ENCODE measurements around the gene PARD6A.

The PARD6A gene

GRCh38 chr16:67675999-67676398, 15.2 kb downstream of the PARD6A start:
- H3K4me3 ChIP-seq (ENCODE audit: low read depth, low read length): no peak overlapping the region
- TF ChIP-seq CTCF (IDR thresholded peaks at IDR 0.05; ENCODE audit: control insufficient read depth, extremely low read depth, insufficient read depth): no peak
- DNase-seq (ENCODE audit: low read depth): no peak

DNA sequence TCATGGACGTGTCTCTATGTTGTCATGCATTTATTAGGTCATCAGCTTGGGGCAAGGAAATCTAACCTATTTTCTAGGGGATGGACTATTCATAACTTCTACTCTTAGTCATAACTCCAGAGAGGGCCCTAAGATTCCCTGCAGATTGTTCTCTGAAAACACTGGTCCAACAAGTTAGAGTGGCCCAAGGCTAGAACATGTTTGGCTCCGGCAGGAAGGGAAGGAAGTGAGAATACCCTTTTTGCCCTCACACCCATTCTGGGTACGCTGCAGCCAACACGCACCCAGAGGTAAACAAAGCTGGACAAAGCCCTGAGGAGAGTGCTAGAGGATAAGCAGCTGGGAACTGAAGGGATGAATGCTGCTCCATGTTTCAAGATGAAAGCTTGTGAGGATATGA, 15.8 kb downstream of the PARD6A start:
- DNase-seq (ENCODE audit: low read depth): peak; percentile 67
- peak; percentile 23 for TF ChIP-seq CTCF (IDR thresholded peaks at IDR 0.05; ENCODE audit: control insufficient read depth, extremely low read depth, insufficient read depth)
- H3K4me3 ChIP-seq (ENCODE audit: low read depth, low read length): no peak overlapping the region

DNA sequence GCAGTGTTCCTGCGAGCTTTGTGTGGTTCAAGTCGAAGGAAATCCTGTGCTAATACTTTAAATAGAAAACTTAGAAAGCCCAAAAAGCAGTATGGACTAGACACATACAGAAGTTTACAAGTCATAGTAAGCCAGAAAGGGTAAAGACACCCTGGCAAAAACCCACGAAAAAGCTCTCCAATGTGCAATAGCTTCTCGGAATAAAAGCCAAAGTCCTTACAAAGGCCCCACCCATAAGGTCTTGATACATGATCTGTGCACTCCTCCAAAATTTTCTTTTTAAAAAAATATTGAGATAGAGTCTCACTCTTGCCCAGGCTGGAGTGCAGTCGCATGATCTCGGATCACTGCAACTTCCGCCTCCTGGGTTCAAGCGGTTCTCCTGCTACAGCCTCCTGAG, 16.2 kb downstream of the PARD6A start:
- no peak overlapping the region for H3K4me3 ChIP-seq (ENCODE audit: low read depth, low read length)
- DNase-seq (ENCODE audit: low read depth): no peak
- no peak for TF ChIP-seq CTCF (IDR thresholded peaks at IDR 0.05; ENCODE audit: control insufficient read depth, extremely low read depth, insufficient read depth)

DNA sequence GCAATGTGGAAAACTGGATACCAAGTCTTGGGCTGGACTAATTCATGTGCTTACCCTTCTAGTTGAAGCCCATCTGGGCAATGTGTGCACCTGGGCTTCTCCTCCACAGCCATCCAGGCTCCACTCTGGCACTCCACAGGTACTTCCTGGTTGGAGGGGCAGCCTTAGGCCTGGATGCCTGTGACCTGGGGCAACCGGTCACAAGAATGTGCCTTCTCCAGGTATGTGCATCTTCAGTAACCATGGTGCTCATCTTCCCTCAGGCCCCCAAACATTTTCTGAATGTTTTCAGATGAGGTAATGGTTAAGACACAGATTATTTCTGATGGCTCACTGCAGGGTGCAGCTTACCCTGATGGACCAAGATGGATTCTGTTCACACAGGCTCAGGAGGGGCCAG, 17.0 kb downstream of the PARD6A start:
- no peak overlapping the region for H3K4me3 ChIP-seq (ENCODE audit: low read depth, low read length)
- no peak for DNase-seq (ENCODE audit: low read depth)
- TF ChIP-seq CTCF (IDR thresholded peaks at IDR 0.05; ENCODE audit: control insufficient read depth, extremely low read depth, insufficient read depth): no peak

DNA sequence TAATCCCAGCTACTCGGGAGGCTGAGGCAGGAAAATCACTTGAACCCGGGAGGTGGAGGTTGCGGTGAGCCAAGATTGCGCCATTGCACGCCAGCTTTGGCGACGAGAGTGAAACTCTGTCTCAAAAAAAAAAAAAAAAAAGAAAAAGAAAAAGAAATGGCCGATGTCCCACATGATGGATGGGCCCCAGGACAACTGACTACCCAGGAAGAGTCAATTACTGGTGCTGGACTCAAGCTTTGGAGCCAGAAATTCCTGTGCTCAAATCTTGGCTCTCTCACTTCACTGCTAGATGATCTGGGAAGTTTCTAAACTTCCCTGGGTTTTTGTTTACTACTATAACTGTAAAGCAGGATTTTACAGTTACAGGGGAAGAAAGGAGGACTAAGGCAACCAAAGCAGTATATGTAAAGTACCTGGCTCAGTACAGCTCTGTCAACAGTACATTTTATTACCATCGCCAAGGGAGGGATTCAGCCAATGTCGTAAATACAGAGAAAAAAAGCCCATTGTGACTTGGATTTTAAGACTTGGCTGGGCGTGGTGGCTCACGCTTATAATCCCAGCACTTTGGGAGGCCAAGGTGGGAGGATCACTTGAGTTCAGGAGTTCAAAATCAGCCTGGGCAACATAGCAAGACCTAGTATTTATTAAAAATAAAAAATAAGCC, 17.7 kb downstream of the PARD6A start:
- TF ChIP-seq CTCF (IDR thresholded peaks at IDR 0.05; ENCODE audit: control insufficient read depth, extremely low read depth, insufficient read depth): no peak
- peak; percentile 96 for DNase-seq (ENCODE audit: low read depth)

DNA sequence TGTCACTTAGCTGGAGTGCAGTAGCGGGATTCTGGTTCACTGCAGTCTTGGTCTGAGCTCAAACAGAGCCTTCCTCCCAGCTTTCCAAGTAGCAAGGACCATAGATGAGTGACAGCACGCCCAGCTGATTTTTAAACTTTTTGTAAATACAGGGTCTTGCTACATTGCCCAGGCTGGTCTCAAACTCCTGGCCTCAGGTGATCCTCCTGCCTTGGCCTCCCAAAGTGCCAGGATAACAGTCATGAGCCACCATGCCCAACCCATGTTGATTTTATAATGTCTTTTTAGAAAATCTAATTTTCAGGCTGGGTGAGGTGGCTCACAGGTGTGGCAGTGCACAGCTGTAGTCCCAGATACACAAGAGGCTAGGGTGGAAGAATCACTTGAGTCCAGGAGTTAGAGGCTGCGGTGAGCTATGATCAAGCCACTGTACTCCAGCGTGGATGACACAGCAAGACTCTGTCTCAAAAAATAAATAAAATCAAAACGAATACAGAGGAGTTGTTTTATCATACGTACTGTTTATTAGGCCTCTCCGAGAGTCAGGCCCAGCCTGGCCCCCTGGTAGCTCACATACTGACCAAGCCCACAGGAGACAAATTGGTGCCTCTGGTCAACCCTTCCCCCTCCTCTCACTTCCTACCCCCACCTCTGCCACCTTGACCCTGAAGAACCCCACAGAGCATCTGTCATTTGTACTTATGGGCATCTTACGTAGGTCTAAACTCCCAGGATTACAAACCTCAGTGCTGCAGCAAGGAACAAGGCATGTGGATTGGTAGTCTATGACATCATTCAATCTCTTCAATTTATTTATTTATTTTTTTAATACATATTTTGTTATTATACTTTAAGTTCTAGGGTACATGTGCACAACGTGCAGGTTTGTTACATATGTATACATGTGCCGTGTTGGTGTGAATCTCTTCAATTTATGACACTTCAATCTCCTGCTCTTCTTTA, 19.5 kb downstream of the PARD6A start:
- no peak for TF ChIP-seq CTCF (IDR thresholded peaks at IDR 0.05; ENCODE audit: control insufficient read depth, extremely low read depth, insufficient read depth)
- no peak overlapping the region for H3K4me3 ChIP-seq (ENCODE audit: low read depth, low read length)
- no peak for DNase-seq (ENCODE audit: low read depth)

More for the DNA sequence above, 17.7 kb downstream of the PARD6A start:
- no peak overlapping the region for H3K4me3 ChIP-seq (ENCODE audit: low read depth, low read length)
